ENCODE measurements around the gene NECTIN4. TPM values are rescaled to one million over a fixed set of nuclear protein-coding genes. Genes with fewer than 3 reads are reported as not detected.
"Not testable (repeated sequence)": the region's sequence is repeated elsewhere in the genome, so short reads cannot be mapped to it uniquely, and the experiment has no call there.

Gene NECTIN4
- total RNA-seq, 2 experiments from 2014 or later: not detected

GRCh38 chr1:161022432-161022831 is 66.9 kb downstream of the NECTIN4 start:
- H3K4me2 ChIP-seq (ENCODE audit: low read length); H3K36me3 ChIP-seq (ENCODE audit: insufficient read depth, low read length); BruUV-seq (replicated peaks); DNase-seq (ENCODE audit: low spot score); H2AFZ ChIP-seq (ENCODE audit: low read length); H3K79me2 ChIP-seq (ENCODE audit: insufficient read depth, low read depth, low read length); H3K27ac ChIP-seq (ENCODE audit: low read depth, low read length, poor library complexity, severe bottlenecking); intact Hi-C loops (cut with micrococcal nuclease; ENCODE audit: unreplicated experiment); H3K4me3 ChIP-seq (ENCODE audit: low read depth, low read length, poor library complexity, severe bottlenecking); H3K9me2 ChIP-seq (ENCODE audit: insufficient read depth, low read length); CTCF ChIA-PET (ENCODE audit: unreplicated experiment); H4K20me1 ChIP-seq (ENCODE audit: insufficient read depth, low read length); H3K9me3 ChIP-seq (ENCODE audit: low read length): not testable (repeated sequence)
- POLR2A ChIA-PET: interaction anchor here (1.0 to 2.0 kb wide), 3 partner anchors 9 to 35 kb away, joined by 4 to 7 read pairs (median 6); partner anchors contain the start of gene USF1
- peaks cover 24% of the 10 kb centered on the region for H3K4me1 ChIP-seq (ENCODE audit: insufficient read depth, low read length, poor library complexity, severe bottlenecking)

- BruUV-seq (replicated peaks): no TSS peak
- Histone ChIP-seq H2AFZ (ENCODE audit: low read length) (peak overlapping the region; percentile 93; the same call in 1 of the 2 replicates), H3K4me1 (ENCODE audit: insufficient read depth, low read length, poor library complexity, severe bottlenecking) (peaks cover 24% of the 10 kb centered on the region), H3K9me3 (ENCODE audit: low read length) (no peaks in the 10 kb centered on the region), H3K4me2 (ENCODE audit: low read length) (peak overlapping the region; percentile 98), H3K9me2 (ENCODE audit: insufficient read depth, low read length) (no peaks in the 10 kb centered on the region), H3K36me3 (ENCODE audit: insufficient read depth, low read length) (no peaks in the 10 kb centered on the region), H4K20me1 (ENCODE audit: insufficient read depth, low read length) (no peaks in the 10 kb centered on the region), H3K79me2 (ENCODE audit: insufficient read depth, low read depth, low read length) (no peaks in the 10 kb centered on the region), H3K4me3 (ENCODE audit: low read depth, low read length, poor library complexity, severe bottlenecking) (peak overlapping the region; percentile 74), H3K27ac (ENCODE audit: low read depth, low read length, poor library complexity, severe bottlenecking) (no peak overlapping the region)
- no peak for TF ChIP-seq CTCF (conservative IDR thresholded peaks at IDR 0.05; ENCODE audit: low read length)
- TF ChIP-seq EZH2phosphoT487 (IDR thresholded peaks at IDR 0.05; ENCODE audit: borderline replicate concordance, low read depth, low read length): no peak
- CTCF ChIA-PET (ENCODE audit: unreplicated experiment): interaction anchor here (1.3 kb wide), 1 partner anchor 17 kb away, joined by 3 read pairs; the partner anchor contains the start of gene TSTD1
- DNase-seq (ENCODE audit: low spot score): no peak
- POLR2A ChIA-PET: interaction anchor here (1.1 to 2.0 kb wide), 5 partner anchors 9 to 25 kb away, joined by 3 to 9 read pairs (median 7); partner anchors contain the start of gene USF1
- intact Hi-C loops (cut with micrococcal nuclease; ENCODE audit: unreplicated experiment): loop anchor here (1.0 kb wide), 1 partner anchor 9 kb away; no protein-coding TSS in a partner anchor
Observed at GRCh38 chr1:161021970-161022353, 67.4 kb downstream of the NECTIN4 start.

GRCh38 chr1:161021165-161021969 is 68.0 kb downstream of the NECTIN4 start:
- POLR2A ChIA-PET: interaction anchor here (0.6 to 2.0 kb wide), 13 partner anchors 8 to 124 kb away, joined by 3 to 9 read pairs (median 4); partner anchors contain the start of genes KLHDC9, NIT1, PFDN2 and USF1
- CTCF ChIA-PET (ENCODE audit: unreplicated experiment): interaction anchor here (1.3 to 1.4 kb wide), 3 partner anchors 18 to 25 kb away, joined by 3 to 6 read pairs (median 3); partner anchors contain the start of genes TSTD1 and USF1
- Histone ChIP-seq H3K4me1 (ENCODE audit: insufficient read depth, low read length, poor library complexity, severe bottlenecking) (peaks cover 24% of the 10 kb centered on the region), H3K79me2 (ENCODE audit: insufficient read depth, low read depth, low read length) (no peaks in the 10 kb centered on the region), H3K4me2 (ENCODE audit: low read length) (peak overlapping the region; percentile 98), H3K9me3 (ENCODE audit: low read length) (no peaks in the 10 kb centered on the region), H3K27ac (ENCODE audit: low read depth, low read length, poor library complexity, severe bottlenecking) (no peak overlapping the region), H3K9me2 (ENCODE audit: insufficient read depth, low read length) (no peaks in the 10 kb centered on the region), H3K4me3 (ENCODE audit: low read depth, low read length, poor library complexity, severe bottlenecking) (peak overlapping the region; percentile 74), H2AFZ (ENCODE audit: low read length) (peak overlapping the region; percentile 93), H3K36me3 (ENCODE audit: insufficient read depth, low read length) (no peaks in the 10 kb centered on the region), H4K20me1 (ENCODE audit: insufficient read depth, low read length) (no peaks in the 10 kb centered on the region)
- peak; percentile 87 for DNase-seq (ENCODE audit: low spot score)
- no TSS peak for BruUV-seq (replicated peaks)
- intact Hi-C loops (cut with micrococcal nuclease; ENCODE audit: unreplicated experiment): loop anchor here (1.0 kb wide), 1 partner anchor 8 kb away; no protein-coding TSS in a partner anchor
- TF ChIP-seq CTCF (conservative IDR thresholded peaks at IDR 0.05; ENCODE audit: low read length) (no peak), EZH2phosphoT487 (IDR thresholded peaks at IDR 0.05; ENCODE audit: borderline replicate concordance, low read depth, low read length) (no peak)

Small RNAs within 50 kb of the gene (small RNA-seq; reads per million reads assigned to genes)
- not detected for gene AL591806.2

Other genes with a start within 250 kb of the NECTIN4 start
- gene CD244, start 226.7 kb downstream of the NECTIN4 start, total RNA-seq (2014; rRNA removed; shearing (Covaris generic)): not detected in 2 replicates
- not detected in 2 replicates for gene CD244, start 226.7 kb downstream of the NECTIN4 start, total RNA-seq (2022)
- gene ITLN1, start 204.4 kb downstream of the NECTIN4 start, total RNA-seq (2014; rRNA removed; shearing (Covaris generic)): not detected in 2 replicates
- not detected in 2 replicates for gene ITLN1, start 204.4 kb downstream of the NECTIN4 start, total RNA-seq (2022)
- gene ITLN2, start 134.7 kb downstream of the NECTIN4 start, total RNA-seq (2014; rRNA removed; shearing (Covaris generic)): not detected in 2 replicates
- gene ITLN2, start 134.7 kb downstream of the NECTIN4 start, total RNA-seq (2022): not detected in 2 replicates
- 11.7 and 13.5 TPM in 2 replicates for gene F11R, start 68.4 kb downstream of the NECTIN4 start, total RNA-seq (2014; rRNA removed; shearing (Covaris generic))
- gene F11R, start 68.4 kb downstream of the NECTIN4 start, total RNA-seq (2022): 16.0 and 25.0 TPM in 2 replicates
- gene TSTD1, start 50.6 kb downstream of the NECTIN4 start, total RNA-seq (2014; rRNA removed; shearing (Covaris generic)): 164 and 206 TPM in 2 replicates
- 73.4 and 89.2 TPM in 2 replicates for gene TSTD1, start 50.6 kb downstream of the NECTIN4 start, total RNA-seq (2022)
- gene USF1, start 43.6 kb downstream of the NECTIN4 start, total RNA-seq (2014; rRNA removed; shearing (Covaris generic)): 83.1 and 97.5 TPM in 2 replicates
- 57.6 and 60.9 TPM in 2 replicates for gene USF1, start 43.6 kb downstream of the NECTIN4 start, total RNA-seq (2022)
- gene ARHGAP30, start 19.7 kb downstream of the NECTIN4 start, total RNA-seq (2014; rRNA removed; shearing (Covaris generic)): 56.2 and 62.9 TPM in 2 replicates
- 86.7 and 101 TPM in 2 replicates for gene ARHGAP30, start 19.7 kb downstream of the NECTIN4 start, total RNA-seq (2022)
- gene KLHDC9, start 8.8 kb upstream of the NECTIN4 start, total RNA-seq (2014; rRNA removed; shearing (Covaris generic)): 0.95 and 2.7 TPM in 2 replicates
- 1.3 and 3.0 TPM in 2 replicates for gene KLHDC9, start 8.8 kb upstream of the NECTIN4 start, total RNA-seq (2022)
- 52.7 and 55.6 TPM in 2 replicates for gene PFDN2, start 28.5 kb upstream of the NECTIN4 start, total RNA-seq (2014; rRNA removed; shearing (Covaris generic))
- gene PFDN2, start 28.5 kb upstream of the NECTIN4 start, total RNA-seq (2022): 79.5 and 95.3 TPM in 2 replicates
- 30.2 and 42.7 TPM in 2 replicates for gene NIT1, start 28.5 kb upstream of the NECTIN4 start, total RNA-seq (2014; rRNA removed; shearing (Covaris generic))
- 46.5 and 53.1 TPM in 2 replicates for gene NIT1, start 28.5 kb upstream of the NECTIN4 start, total RNA-seq (2022)
- 21.1 and 28.5 TPM in 2 replicates for gene DEDD, start 43.1 kb upstream of the NECTIN4 start, total RNA-seq (2014; rRNA removed; shearing (Covaris generic))
- gene DEDD, start 43.1 kb upstream of the NECTIN4 start, total RNA-seq (2022): 36.9 and 41.9 TPM in 2 replicates
- gene UFC1, start 64.4 kb upstream of the NECTIN4 start, total RNA-seq (2014; rRNA removed; shearing (Covaris generic)): 61.2 and 87.7 TPM in 2 replicates
- 79.4 and 80.9 TPM in 2 replicates for gene UFC1, start 64.4 kb upstream of the NECTIN4 start, total RNA-seq (2022)
- gene USP21, start 69.9 kb upstream of the NECTIN4 start, total RNA-seq (2014; rRNA removed; shearing (Covaris generic)): 18.4 and 19.6 TPM in 2 replicates
- 29.5 and 34.0 TPM in 2 replicates for gene USP21, start 69.9 kb upstream of the NECTIN4 start, total RNA-seq (2022)
- 40.1 and 42.0 TPM in 2 replicates for gene PPOX, start 76.9 kb upstream of the NECTIN4 start, total RNA-seq (2014; rRNA removed; shearing (Covaris generic))
- 45.5 and 53.2 TPM in 2 replicates for gene PPOX, start 76.9 kb upstream of the NECTIN4 start, total RNA-seq (2022)
- gene B4GALT3, start 87.9 kb upstream of the NECTIN4 start, total RNA-seq (2014; rRNA removed; shearing (Covaris generic)): 36.2 and 39.1 TPM in 2 replicates
- 41.7 and 49.8 TPM in 2 replicates for gene B4GALT3, start 87.9 kb upstream of the NECTIN4 start, total RNA-seq (2022)
- 0.03 TPM in 2 replicates for gene ADAMTS4, start 109.5 kb upstream of the NECTIN4 start, total RNA-seq (2014; rRNA removed; shearing (Covaris generic))
- gene ADAMTS4, start 109.5 kb upstream of the NECTIN4 start, total RNA-seq (2022): 0.07 and 0.15 TPM in 2 replicates
- gene NDUFS2, start 112.8 kb upstream of the NECTIN4 start, total RNA-seq (2014; rRNA removed; shearing (Covaris generic)): 62.9 and 76.4 TPM in 2 replicates
- gene NDUFS2, start 112.8 kb upstream of the NECTIN4 start, total RNA-seq (2022): 72.1 and 73.4 TPM in 2 replicates
- gene FCER1G, start 125.7 kb upstream of the NECTIN4 start, total RNA-seq (2014; rRNA removed; shearing (Covaris generic)): 3.2 TPM in 1 of 2 replicates, not detected in the other
- 0.88 and 1.2 TPM in 2 replicates for gene FCER1G, start 125.7 kb upstream of the NECTIN4 start, total RNA-seq (2022)
- gene APOA2, start 134.1 kb upstream of the NECTIN4 start, total RNA-seq (2014; rRNA removed; shearing (Covaris generic)): not detected in 2 replicates
- not detected in 2 replicates for gene APOA2, start 134.1 kb upstream of the NECTIN4 start, total RNA-seq (2022)
- 8.3 and 11.0 TPM in 2 replicates for gene TOMM40L, start 136.5 kb upstream of the NECTIN4 start, total RNA-seq (2014; rRNA removed; shearing (Covaris generic))
- gene TOMM40L, start 136.5 kb upstream of the NECTIN4 start, total RNA-seq (2022): 16.0 and 20.1 TPM in 2 replicates
- not detected in 2 replicates for gene NR1I3, start 148.6 kb upstream of the NECTIN4 start, total RNA-seq (2014; rRNA removed; shearing (Covaris generic))
- gene NR1I3, start 148.6 kb upstream of the NECTIN4 start, total RNA-seq (2022): not detected in 2 replicates
- gene PCP4L1, start 169.2 kb upstream of the NECTIN4 start, total RNA-seq (2014; rRNA removed; shearing (Covaris generic)): not detected in 2 replicates
- not detected in 2 replicates for gene PCP4L1, start 169.2 kb upstream of the NECTIN4 start, total RNA-seq (2022)
- 4.2 and 4.5 TPM in 2 replicates for gene MPZ, start 220.4 kb upstream of the NECTIN4 start, total RNA-seq (2014; rRNA removed; shearing (Covaris generic))
- gene MPZ, start 220.4 kb upstream of the NECTIN4 start, total RNA-seq (2022): 9.0 and 10.8 TPM in 2 replicates
- gene SDHC, start 224.8 kb upstream of the NECTIN4 start, total RNA-seq (2014; rRNA removed; shearing (Covaris generic)): 17.9 and 20.6 TPM in 2 replicates
- gene SDHC, start 224.8 kb upstream of the NECTIN4 start, total RNA-seq (2022): 149 and 175 TPM in 2 replicates